Measurements from ENCODE around the gene RNU1-4.

DNA sequence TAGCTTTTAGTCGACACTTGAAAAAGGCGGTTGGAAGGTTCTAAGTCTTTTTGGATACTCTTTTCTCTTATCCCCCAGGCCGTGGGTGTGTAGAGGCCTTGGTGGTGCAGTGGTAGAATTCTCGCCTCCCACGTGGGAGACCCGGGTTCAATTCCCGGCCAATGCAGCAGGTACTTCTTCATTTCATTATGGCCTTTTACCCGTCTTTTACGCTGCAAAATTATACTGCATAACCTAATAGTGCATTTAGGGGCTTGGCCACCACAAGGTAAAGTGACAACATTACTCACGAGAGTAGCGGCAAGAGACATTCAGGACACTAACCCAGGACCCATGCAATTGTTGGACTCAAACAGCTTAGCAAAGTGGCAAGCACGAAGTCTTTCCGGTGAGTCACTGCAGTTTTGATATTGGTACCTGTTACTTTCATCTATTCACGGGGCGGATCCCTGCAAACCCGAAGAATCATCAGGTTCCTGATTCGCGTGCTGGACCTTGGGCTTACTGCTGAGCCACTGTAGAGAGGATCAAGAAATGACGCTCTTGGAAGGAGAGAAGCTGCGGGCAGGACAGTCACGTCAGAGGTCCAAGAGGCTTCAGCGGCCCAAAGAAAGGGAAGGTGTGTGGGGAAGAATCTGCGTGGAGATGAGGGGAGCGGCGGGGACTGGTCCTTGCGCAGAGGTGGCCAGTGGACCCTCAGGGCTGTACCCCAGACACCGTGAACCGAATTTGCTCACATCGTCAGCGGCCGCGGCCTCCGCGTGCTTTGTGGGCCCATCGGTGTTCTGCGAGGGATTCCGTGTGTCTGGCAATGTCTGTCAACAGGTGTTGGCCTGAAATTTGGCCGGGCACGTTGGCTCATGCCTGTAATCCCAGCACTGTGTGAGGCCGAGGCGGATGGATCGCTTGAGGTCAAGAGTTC lies 12.9 kb upstream of the RNU1-4 start:
- TF ChIP-seq, protein P1, sequence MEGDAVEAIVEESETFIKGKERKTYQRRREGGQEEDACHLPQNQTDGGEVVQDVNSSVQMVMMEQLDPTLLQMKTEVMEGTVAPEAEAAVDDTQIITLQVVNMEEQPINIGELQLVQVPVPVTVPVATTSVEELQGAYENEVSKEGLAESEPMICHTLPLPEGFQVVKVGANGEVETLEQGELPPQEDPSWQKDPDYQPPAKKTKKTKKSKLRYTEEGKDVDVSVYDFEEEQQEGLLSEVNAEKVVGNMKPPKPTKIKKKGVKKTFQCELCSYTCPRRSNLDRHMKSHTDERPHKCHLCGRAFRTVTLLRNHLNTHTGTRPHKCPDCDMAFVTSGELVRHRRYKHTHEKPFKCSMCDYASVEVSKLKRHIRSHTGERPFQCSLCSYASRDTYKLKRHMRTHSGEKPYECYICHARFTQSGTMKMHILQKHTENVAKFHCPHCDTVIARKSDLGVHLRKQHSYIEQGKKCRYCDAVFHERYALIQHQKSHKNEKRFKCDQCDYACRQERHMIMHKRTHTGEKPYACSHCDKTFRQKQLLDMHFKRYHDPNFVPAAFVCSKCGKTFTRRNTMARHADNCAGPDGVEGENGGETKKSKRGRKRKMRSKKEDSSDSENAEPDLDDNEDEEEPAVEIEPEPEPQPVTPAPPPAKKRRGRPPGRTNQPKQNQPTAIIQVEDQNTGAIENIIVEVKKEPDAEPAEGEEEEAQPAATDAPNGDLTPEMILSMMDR (IDR thresholded peaks at IDR 0.05) = no peak
- TF ChIP-seq, protein P2, sequence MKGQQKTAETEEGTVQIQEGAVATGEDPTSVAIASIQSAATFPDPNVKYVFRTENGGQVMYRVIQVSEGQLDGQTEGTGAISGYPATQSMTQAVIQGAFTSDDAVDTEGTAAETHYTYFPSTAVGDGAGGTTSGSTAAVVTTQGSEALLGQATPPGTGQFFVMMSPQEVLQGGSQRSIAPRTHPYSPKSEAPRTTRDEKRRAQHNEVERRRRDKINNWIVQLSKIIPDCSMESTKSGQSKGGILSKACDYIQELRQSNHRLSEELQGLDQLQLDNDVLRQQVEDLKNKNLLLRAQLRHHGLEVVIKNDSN (IDR thresholded peaks at IDR 0.05; ENCODE audit: borderline replicate concordance, low read depth) = no peak
- TF ChIP-seq POLR2AphosphoS5 (IDR thresholded peaks at IDR 0.05; ENCODE audit: low read depth, low read length) = no peak
- no peak for TF ChIP-seq RXRA (IDR thresholded peaks at IDR 0.05; ENCODE audit: borderline replicate concordance, low read depth)

Data from SK-N-SH (cell line).